NCI-H146 treated with DMSO at 0.1 percent for 48 hours (cell line): Measurements from ENCODE around the gene PI16.
"Not testable (repeated sequence)": the region's sequence is repeated elsewhere in the genome, so short reads cannot be mapped to it uniquely, and the experiment has no call there.

Source experiments
- DNase-seq: peaks from one replicate; lab custom pipeline; 2025; ENCODE audit not compliant: unreplicated experiment; lab: John Stamatoyannopoulos, UW

The PI16 gene

GRCh38 chr6:36971921-36972673, 17.6 kb downstream of the PI16 start:
- DNase-seq: no peak

- DNase-seq: no peak
These were observed 18.7 kb downstream of the PI16 start for GRCh38 chr6:36973190-36973589.

DNA sequence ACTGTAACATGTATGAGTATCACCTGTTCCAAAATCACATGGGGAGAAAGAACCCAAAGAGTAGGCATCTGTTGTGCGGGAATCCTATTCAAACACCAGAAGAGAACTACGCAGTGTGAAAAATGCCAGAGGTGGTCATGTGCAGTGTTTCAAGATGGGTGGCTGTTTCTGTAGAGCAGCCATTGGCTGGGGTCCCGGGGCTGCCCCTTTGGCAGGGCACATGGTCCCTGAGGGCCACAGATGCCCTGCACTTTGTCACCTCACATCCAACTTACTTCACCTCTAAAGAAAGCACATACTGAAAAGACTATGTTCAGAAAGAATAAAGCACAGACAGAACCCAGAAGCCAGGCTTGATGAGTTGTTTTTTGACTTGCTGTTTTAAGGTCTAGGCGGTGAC, 19.1 kb downstream of the PI16 start:
- DNase-seq: no peak

GRCh38 chr6:36975231-36976006, 20.9 kb downstream of the PI16 start:
- DNase-seq: no peak

DNA sequence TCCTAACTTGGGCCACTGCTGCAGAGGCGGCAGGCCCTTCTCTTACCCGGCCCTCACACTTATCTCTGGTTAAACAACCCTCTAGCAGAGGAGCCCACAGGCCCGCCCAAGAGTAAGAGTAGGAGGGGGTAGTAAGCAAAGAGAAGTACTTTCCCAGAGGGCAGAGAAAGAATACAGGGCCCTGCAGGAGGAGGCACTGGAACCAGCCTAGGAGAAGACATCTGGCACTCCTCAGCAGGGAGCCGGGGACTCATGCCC, 21.4 kb downstream of the PI16 start:
- DNase-seq: no peak

DNA sequence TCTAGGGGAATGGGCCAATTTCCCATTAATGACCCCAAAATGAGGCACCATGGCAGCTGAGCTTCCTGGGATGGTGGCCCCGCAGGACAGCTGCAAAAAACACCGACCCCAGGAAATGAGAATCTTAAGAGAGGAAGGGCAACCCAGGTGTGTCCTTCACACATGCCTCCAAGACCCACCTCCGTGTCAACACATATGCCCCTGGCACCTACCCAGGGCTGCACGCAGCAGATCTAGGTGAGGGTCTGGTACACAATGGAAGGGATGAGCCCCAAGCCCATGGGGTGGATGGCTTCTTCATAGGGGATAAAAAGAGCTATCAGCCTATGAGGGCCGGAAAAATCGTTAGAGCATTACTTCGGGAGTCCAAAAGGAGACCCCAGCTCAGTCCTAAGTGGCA, 22.0 kb downstream of the PI16 start:
- DNase-seq: no peak

DNA sequence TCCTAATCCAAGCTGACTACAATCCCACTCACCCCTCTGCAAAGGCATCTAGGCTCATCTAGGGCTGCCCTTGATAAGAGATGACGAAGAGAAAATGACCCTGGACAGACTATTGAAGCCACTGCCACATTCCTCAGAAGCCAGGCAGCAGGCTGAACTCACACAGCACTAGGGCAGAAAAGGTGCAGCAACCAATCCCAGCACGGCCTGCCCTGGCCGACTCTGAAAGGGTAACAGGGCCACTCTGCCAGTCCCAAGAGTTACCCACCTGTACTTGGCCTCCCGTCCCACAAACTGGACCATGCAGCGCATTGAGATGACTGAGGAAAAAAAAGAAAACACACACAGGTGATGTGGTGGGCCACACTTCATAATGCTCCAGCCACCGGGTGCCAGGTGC, 22.4 kb downstream of the PI16 start:
- DNase-seq: no peak

GRCh38 chr6:36977470-36977941, 23.0 kb downstream of the PI16 start:
- no peak for DNase-seq

DNA sequence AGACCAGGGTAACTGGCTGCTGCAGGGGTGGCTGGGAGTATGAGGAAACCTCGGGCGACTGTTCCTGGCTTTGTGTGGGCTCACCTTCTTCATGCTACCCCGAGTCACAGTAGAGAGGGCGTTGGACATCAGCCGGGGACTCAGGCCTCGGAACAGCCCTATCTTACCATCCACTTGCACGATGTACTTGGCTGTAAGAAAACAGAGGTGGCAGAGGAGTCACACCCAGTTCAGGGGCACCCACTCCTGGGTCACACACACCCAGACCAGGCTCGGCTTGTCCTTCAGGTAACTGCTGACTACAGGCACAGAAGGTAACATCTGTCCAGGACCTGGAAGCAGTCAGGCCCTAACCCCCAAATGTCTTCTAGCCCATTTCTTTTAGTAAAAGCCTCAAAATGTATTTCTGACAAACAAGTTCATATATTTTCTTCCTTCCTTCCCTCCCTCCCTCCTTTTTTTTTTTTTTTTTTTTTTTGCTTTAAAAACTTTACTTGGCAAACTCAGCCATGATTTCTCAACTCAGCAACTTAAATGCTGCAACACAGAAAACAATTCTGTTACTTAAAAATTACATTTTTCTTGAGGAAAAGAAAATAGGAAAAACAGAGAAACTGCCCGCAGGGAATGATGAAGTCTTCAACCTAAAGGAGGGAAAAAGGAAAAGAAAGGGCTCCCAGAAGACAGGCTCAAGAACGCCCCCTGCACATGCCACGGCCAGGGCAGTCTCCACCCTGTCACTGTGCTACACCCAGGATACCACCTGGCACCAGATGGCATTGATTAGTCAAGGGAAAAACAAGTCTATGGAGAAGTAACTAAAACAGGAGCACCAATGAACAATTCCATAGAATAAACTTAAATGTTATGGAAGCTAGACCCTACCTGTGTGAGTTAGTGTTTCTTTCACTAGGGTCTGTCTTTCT, 24.1 kb downstream of the PI16 start:
- DNase-seq: no peak

DNA sequence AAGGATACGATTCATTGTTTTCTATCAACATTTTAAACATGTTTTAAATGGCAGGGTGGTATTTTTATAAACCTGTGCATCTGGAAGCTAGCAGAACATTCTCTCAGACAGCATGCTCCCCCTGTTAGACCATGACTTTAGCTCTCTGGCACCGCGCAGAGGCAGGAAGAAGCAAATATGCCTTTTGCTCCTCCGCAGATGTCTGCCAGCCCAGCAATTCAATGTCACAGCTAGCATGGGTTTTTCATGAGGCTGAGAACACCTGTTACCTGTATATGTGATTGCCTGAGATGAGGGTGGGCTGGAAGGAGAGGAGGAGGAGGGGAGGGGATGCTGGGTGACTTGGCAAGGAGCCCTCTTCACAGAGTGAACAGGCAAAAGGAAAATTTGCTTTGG, 24.8 kb downstream of the PI16 start:
- DNase-seq: no peak

DNA sequence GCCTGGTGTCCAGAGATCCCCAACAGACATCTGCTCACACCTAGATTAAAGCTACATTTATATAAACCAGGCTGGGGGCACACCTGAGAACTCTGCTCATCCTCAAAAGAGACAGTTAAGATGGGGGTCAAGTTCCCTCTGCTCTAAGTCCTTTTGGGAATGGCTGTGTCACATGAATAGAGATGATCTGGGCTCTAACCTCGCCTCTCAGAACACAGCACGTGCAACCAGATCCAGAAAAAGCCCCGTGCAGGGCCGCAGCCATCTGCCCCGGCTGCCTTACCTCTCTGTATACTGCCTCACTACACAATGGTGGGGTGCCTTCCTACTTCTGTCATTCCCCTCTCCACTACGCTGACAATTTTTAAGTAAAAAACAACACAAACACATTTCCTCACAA, 25.6 kb downstream of the PI16 start:
- no peak for DNase-seq

DNA sequence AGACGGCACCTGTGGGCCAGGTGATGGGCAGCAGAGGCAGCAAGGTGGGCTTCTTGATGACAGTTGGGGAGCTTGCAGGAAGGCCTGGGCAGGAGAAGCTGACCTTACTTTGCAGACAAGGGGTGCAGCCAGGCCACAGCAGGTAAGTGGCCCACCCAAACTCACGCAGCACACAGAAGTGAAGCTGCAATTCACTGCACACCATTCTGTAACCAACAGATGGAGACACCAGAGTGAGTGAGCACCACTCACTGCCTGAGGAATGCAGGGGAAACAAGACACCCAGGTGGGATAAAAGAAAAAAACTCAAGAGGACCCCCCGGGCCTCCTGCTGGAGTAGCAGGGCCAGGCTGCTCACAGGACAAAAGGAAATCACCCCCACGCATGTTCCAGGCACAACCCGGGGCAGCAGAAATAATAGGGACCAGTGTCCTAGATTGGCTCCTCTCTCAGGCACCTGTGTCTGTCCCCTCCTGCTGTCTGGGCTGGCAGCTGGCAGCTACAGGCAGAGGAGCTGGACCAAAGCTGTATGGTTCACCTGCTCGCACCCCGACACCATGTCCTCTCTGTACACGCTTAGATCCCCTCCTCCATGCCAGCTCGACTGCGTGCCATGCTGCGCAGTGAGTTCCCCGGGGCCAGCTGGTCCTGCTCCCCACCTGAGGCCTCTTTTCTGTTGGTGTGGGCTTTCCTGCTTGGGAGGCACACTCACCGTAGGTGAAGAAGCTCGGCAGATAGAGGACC, 26.5 kb downstream of the PI16 start:
- no peak for DNase-seq

DNA sequence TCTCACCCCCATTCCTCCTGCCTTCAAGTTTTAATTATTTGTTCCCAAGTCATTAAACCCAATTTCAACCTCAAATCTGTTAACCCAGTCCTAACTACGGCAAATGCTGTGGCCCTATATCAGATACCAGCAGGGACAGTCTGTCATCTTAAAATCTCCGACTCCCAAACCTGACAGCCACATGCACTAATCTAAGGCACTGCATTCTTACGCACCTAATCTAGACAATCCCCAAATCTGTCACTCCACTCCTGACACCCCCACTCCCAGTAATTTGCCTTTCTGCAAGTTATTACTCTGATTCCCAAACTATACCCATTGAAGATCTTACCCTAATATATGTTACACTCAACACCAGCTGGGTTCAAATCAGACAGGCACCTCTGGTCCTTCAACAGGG, 29.0 kb downstream of the PI16 start:
- DNase-seq: no peak

- no peak for DNase-seq
These were observed 30.3 kb downstream of the PI16 start for GRCh38 chr6:36984581-36985416.

DNA sequence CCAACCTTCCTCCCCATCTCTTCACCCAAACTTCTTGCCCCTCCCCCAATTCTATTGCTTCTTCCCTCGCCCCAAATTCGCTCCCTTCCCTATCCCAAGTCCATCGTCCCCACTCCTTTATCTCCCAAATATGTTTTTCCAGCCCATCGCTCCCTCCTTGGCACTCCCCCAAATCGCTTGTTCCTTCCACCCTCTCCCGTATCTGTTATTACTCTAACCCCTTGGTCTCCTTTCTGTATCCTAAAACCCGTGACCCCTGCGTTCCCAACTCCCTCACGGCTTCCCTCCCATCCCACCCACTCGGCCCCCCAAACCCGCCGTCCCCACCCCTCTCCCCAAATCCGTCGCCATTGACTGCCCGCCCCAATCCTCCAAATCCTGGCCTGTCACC, 30.9 kb downstream of the PI16 start:
- DNase-seq: no peak

GRCh38 chr6:36985808-36986703, 31.5 kb downstream of the PI16 start, which contains the start of gene MTCH1:
Gene MTCH1, minus strand, starts transcription at chr6:36986196. Its CDS starts 23 bp downstream, at chr6:36986173.
- DNase-seq: peak; percentile 67

GRCh38 chr6:36986704-36987047, 32.1 kb downstream of the PI16 start:
- no peak for DNase-seq

GRCh38 chr6:36989264-36989663, 34.7 kb downstream of the PI16 start:
- no peak for DNase-seq

DNA sequence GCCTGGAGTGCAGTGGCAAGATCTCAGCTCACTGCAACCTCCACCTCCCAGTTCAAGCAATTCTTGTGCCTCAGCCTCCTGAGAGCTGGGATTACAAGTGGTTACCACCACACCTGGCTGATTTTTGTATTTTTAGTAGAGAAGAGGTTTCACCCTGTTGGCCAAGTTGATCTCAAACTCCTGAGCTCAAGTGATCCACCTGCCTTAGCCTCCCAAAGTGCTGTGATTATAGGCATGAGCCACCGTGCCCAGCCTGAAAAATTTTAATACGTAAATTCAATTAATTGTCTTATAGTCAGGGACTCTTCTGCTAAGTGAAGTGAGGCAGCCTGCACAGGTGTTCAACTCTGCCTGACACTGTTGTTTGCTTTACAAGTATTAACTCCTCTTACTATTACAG, 35.9 kb downstream of the PI16 start:
- not testable (repeated sequence) for DNase-seq
